Measurements from ENCODE around the gene CYP26C1. TPM values are rescaled to one million over a fixed set of nuclear protein-coding genes. Genes with fewer than 3 reads are reported as not detected.
"Not testable (repeated sequence)": the region's sequence is repeated elsewhere in the genome, so short reads cannot be mapped to it uniquely, and the experiment has no call there.

Gene CYP26C1
- total RNA-seq, 1 donor from 2014 or later, result under 0.01 TPM

- H3K4me3 ChIP-seq (ENCODE audit: low read depth, low read length), result no peak overlapping the region
- FAIRE-seq (peak; percentile 7), DNase-seq (ENCODE audit: low read depth) (no peak)
- no peak for TF ChIP-seq CTCF (IDR thresholded peaks at IDR 0.05; ENCODE audit: insufficient read depth, low read length, severe bottlenecking)
- no peaks in the 10 kb centered on the region for H3K36me3 ChIP-seq (ENCODE audit: control insufficient read depth, insufficient read depth, low read length)
- H3K27me3 ChIP-seq (ENCODE audit: control insufficient read depth, insufficient read depth, low read length), result peaks cover 4% of the 10 kb centered on the region
Measured at GRCh38 chr10:93095225-93095624, 34.6 kb downstream of the CYP26C1 start.

GRCh38 chr10:93096901-93097300 is 36.3 kb downstream of the CYP26C1 start:
- FAIRE-seq (no peak), DNase-seq (ENCODE audit: low read depth) (no peak)
- TF ChIP-seq CTCF (IDR thresholded peaks at IDR 0.05; ENCODE audit: insufficient read depth, low read length, severe bottlenecking), result no peak
- H3K36me3 ChIP-seq (ENCODE audit: control insufficient read depth, insufficient read depth, low read length), result no peaks in the 10 kb centered on the region
- peaks cover 4% of the 10 kb centered on the region for H3K27me3 ChIP-seq (ENCODE audit: control insufficient read depth, insufficient read depth, low read length)
- no peak overlapping the region for H3K4me3 ChIP-seq (ENCODE audit: low read depth, low read length)

GRCh38 chr10:93097386-93097785 is 36.8 kb downstream of the CYP26C1 start:
- no peak for TF ChIP-seq CTCF (IDR thresholded peaks at IDR 0.05; ENCODE audit: insufficient read depth, low read length, severe bottlenecking)
- FAIRE-seq (no peak), DNase-seq (ENCODE audit: low read depth) (no peak)
- Histone ChIP-seq H3K27me3 (ENCODE audit: control insufficient read depth, insufficient read depth, low read length) (peaks cover 4% of the 10 kb centered on the region), H3K36me3 (ENCODE audit: control insufficient read depth, insufficient read depth, low read length) (no peaks in the 10 kb centered on the region), H3K4me3 (ENCODE audit: low read depth, low read length) (no peak overlapping the region)

GRCh38 chr10:93098816-93099215 is 38.2 kb downstream of the CYP26C1 start:
- DNase-seq (ENCODE audit: low read depth) (no peak), FAIRE-seq (no peak)
- H3K36me3 ChIP-seq (ENCODE audit: control insufficient read depth, insufficient read depth, low read length), result no peaks in the 10 kb centered on the region
- no peak for TF ChIP-seq CTCF (IDR thresholded peaks at IDR 0.05; ENCODE audit: insufficient read depth, low read length, severe bottlenecking)
- no peak overlapping the region for H3K4me3 ChIP-seq (ENCODE audit: low read depth, low read length)
- H3K27me3 ChIP-seq (ENCODE audit: control insufficient read depth, insufficient read depth, low read length), result peaks cover 4% of the 10 kb centered on the region

GRCh38 chr10:93099670-93100069 is 39.1 kb downstream of the CYP26C1 start:
- FAIRE-seq (no peak), DNase-seq (ENCODE audit: low read depth) (no peak)
- Histone ChIP-seq H3K4me3 (ENCODE audit: low read depth, low read length) (no peak overlapping the region), H3K36me3 (ENCODE audit: control insufficient read depth, insufficient read depth, low read length) (no peaks in the 10 kb centered on the region), H3K27me3 (ENCODE audit: control insufficient read depth, insufficient read depth, low read length) (peaks cover 4% of the 10 kb centered on the region)
- no peak for TF ChIP-seq CTCF (IDR thresholded peaks at IDR 0.05; ENCODE audit: insufficient read depth, low read length, severe bottlenecking)

- not testable (repeated sequence) for FAIRE-seq; DNase-seq (ENCODE audit: low read depth); H3K4me3 ChIP-seq (ENCODE audit: low read depth, low read length); H3K27me3 ChIP-seq (ENCODE audit: control insufficient read depth, insufficient read depth, low read length); H3K36me3 ChIP-seq (ENCODE audit: control insufficient read depth, insufficient read depth, low read length)
Measured at GRCh38 chr10:93101148-93101547, 40.5 kb downstream of the CYP26C1 start.

Data from bronchial epithelial cell (primary cell).